ENCODE data around the gene VAV3. TPM values are rescaled to one million over a fixed set of nuclear protein-coding genes. Genes with fewer than 3 reads are reported as not detected.

The VAV3 gene
- total and polyA plus RNA-seq, 2 of the 13 experiments (the other 11 are each of a cell fraction or from before 2014, with no cell fraction given) = 15.9 to 29.8 TPM

DNA sequence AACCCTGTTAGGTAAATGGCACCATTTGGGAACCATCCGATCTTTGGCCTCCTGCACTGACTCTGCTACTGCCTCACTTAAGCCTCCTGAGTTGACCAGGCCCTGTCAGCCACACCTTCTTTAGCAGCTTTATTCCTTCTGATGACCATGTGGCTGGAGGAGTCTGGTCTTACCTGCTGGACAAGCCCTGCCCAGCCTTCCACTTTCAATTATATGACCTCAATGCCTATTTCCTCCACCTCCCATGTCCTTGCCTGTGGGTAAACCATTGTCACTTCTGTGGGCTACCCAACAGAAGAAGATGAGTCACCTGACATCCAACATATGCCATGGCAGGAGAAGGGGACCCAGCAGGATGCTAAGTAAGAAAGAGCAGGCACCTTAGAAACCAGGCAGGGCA is 430.3 kb downstream of the VAV3 start:
- Histone ChIP-seq H4K20me1 (ENCODE audit: insufficient read depth, low read length) (no peaks in the 10 kb centered on the region), H3K4me3 (replicated peaks in 1 of 3; ENCODE audit: insufficient read depth in 1 of 3, low read depth in 2 of 3, low read length in 3 of 3) (no peak overlapping the region), H3K27ac (ENCODE audit: extremely low read length, insufficient read depth, low read length) (no peak overlapping the region), H2AFZ (ENCODE audit: low read length) (no peak overlapping the region), H3K9ac (ENCODE audit: insufficient read depth, low read depth, low read length) (no peak overlapping the region), H3K79me2 (ENCODE audit: insufficient read depth, low read length) (no peaks in the 10 kb centered on the region), H3K4me1 (ENCODE audit: insufficient read depth, low read length) (peaks cover 29% of the 10 kb centered on the region), H3K36me3 (replicated peaks in 1 of 2; ENCODE audit: control insufficient read depth in 1 of 2, insufficient read depth in 2 of 2, low read length in 2 of 2) (no peaks in the 10 kb centered on the region), H3K9me3 (ENCODE audit: low read length) (no peaks in the 10 kb centered on the region), H3K27me3 (ENCODE audit: control insufficient read depth in 1 of 2, insufficient read depth in 2 of 2, low read length in 2 of 2) (no peaks in the 10 kb centered on the region), H3K4me2 (ENCODE audit: low read depth, low read length) (no peak overlapping the region)
- DNase-seq (ENCODE audit: low spot score) (no peak), ATAC-seq (no peak), FAIRE-seq (no peak)
- ChIA-PET POLR2A (interaction anchor here (1.3 kb wide), 1 partner anchor 156 kb away, joined by 3 read pairs; no protein-coding TSS in a partner anchor), CTCF (ENCODE audit: low intra/inter-chr PET ratio, low total read pairs) (no interaction called here)
- TF ChIP-seq FOSL2 (CRISPR knock-in tag; IDR thresholded peaks at IDR 0.05) (no peak), DR1 (CRISPR knock-in tag; IDR thresholded peaks at IDR 0.05) (no peak), MLLT10 (CRISPR knock-in tag; IDR thresholded peaks at IDR 0.05) (no peak), ZEB1 (IDR thresholded peaks at IDR 0.05; ENCODE audit: insufficient replicate concordance, low read depth) (no peak), SPEN (CRISPR knock-in tag; IDR thresholded peaks at IDR 0.05; ENCODE audit: low read depth) (no peak), TBX2 (CRISPR knock-in tag; IDR thresholded peaks at IDR 0.05; ENCODE audit: borderline replicate concordance) (no peak), DPF2 (CRISPR knock-in tag; IDR thresholded peaks at IDR 0.05; ENCODE audit: borderline replicate concordance, low read depth) (no peak)
- TF ChIP-seq, protein P1, sequence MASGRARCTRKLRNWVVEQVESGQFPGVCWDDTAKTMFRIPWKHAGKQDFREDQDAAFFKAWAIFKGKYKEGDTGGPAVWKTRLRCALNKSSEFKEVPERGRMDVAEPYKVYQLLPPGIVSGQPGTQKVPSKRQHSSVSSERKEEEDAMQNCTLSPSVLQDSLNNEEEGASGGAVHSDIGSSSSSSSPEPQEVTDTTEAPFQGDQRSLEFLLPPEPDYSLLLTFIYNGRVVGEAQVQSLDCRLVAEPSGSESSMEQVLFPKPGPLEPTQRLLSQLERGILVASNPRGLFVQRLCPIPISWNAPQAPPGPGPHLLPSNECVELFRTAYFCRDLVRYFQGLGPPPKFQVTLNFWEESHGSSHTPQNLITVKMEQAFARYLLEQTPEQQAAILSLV (CRISPR knock-in tag; IDR thresholded peaks at IDR 0.05; ENCODE audit: borderline replicate concordance) = no peak
- BruUV-seq (replicated peaks) = no TSS peak
- intact Hi-C loops (cut with micrococcal nuclease; ENCODE audit: unreplicated experiment) (no loop called here), in situ Hi-C loops (cut with HindIII; ENCODE audit: extremely low pct_ligation_motif_present, low pct_unique_long_range_greater_than_20kb) (loop anchor here (5.0 to 10.0 kb wide), 2 partner anchors 210 to 257 kb away; no protein-coding TSS in a partner anchor)
- 86% methylated on average over 1 of the region's 1 CpG for WGBS (ENCODE audit: low lambda C conversion rate)

DNA sequence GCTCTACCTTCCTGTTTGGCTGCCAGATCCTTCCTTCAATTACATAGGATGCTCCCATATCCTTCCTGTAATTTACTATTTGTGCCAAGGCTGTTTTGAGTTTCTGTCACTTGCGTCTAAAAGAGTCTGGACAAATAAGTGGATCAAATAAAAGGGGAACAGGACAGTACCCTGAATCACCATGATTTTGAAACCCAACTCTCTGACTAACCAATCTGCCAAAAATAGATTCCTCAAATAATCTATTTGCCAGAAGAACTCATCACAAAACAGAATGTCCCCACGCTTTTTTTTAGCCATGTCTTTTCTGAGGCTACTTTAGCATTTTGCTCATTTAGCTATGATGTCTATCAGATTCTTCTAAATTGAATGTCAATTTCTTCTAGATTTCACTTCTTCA is 431.5 kb downstream of the VAV3 start:
- H3K27me3 ChIP-seq (ENCODE audit: control insufficient read depth in 1 of 2, insufficient read depth in 2 of 2, low read length in 2 of 2) = no peaks in the 10 kb centered on the region
- no TSS peak for BruUV-seq (replicated peaks)
- H3K36me3 ChIP-seq (replicated peaks in 1 of 2; ENCODE audit: control insufficient read depth in 1 of 2, insufficient read depth in 2 of 2, low read length in 2 of 2) = no peaks in the 10 kb centered on the region
- POLR2A ChIA-PET = interaction anchor here (1.3 kb wide), 1 partner anchor 157 kb away, joined by 3 read pairs; no protein-coding TSS in a partner anchor
- in situ Hi-C loops (cut with HindIII; ENCODE audit: extremely low pct_ligation_motif_present, low pct_unique_long_range_greater_than_20kb) = loop anchor here (5.0 to 10.0 kb wide), 2 partner anchors 211 to 256 kb away; no protein-coding TSS in a partner anchor
- intact Hi-C loops (cut with micrococcal nuclease; ENCODE audit: unreplicated experiment) = no loop called here
- no peak overlapping the region for H2AFZ ChIP-seq (ENCODE audit: low read length)
- ATAC-seq (no peak), FAIRE-seq (no peak), DNase-seq (ENCODE audit: low spot score) (no peak)
- no peaks in the 10 kb centered on the region for H3K9me3 ChIP-seq (ENCODE audit: low read length)
- CTCF ChIA-PET (ENCODE audit: low intra/inter-chr PET ratio, low total read pairs) = no interaction called here
- no peak overlapping the region for H3K4me3 ChIP-seq (replicated peaks in 1 of 3; ENCODE audit: insufficient read depth in 1 of 3, low read depth in 2 of 3, low read length in 3 of 3)
- no peak overlapping the region for H3K9ac ChIP-seq (ENCODE audit: insufficient read depth, low read depth, low read length)
- no peak overlapping the region for H3K27ac ChIP-seq (ENCODE audit: extremely low read length, insufficient read depth, low read length)
- H3K4me2 ChIP-seq (ENCODE audit: low read depth, low read length) = no peak overlapping the region
- H3K4me1 ChIP-seq (ENCODE audit: insufficient read depth, low read length) = peaks cover 41% of the 10 kb centered on the region
- TF ChIP-seq CBX2 (IDR thresholded peaks at IDR 0.05; ENCODE audit: low read depth, low read length) (no peak), CBX2 (CRISPR knock-in tag; IDR thresholded peaks at IDR 0.05; ENCODE audit: low read depth) (no peak), SIN3B (IDR thresholded peaks at IDR 0.05; ENCODE audit: low read length) (no peak), HMG20B (CRISPR knock-in tag; conservative IDR thresholded peaks at IDR 0.05) (no peak), PHF8 (CRISPR knock-in tag; IDR thresholded peaks at IDR 0.05) (no peak)
- TF ChIP-seq, protein P2, sequence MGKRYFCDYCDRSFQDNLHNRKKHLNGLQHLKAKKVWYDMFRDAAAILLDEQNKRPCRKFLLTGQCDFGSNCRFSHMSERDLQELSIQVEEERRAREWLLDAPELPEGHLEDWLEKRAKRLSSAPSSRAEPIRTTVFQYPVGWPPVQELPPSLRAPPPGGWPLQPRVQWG (CRISPR knock-in tag; IDR thresholded peaks at IDR 0.05; ENCODE audit: borderline replicate concordance, low read depth) = no peak
- no peaks in the 10 kb centered on the region for H3K79me2 ChIP-seq (ENCODE audit: insufficient read depth, low read length)
- H4K20me1 ChIP-seq (ENCODE audit: insufficient read depth, low read length) = no peaks in the 10 kb centered on the region
- 96% methylated on average over 2 of the region's 2 CpGs for WGBS (ENCODE audit: low lambda C conversion rate)
